ENCODE results near the gene XAB2.
A peak's percentile ranks its signal among the peaks of the same experiment; 100 is the strongest.

XAB2 gene

DNA sequence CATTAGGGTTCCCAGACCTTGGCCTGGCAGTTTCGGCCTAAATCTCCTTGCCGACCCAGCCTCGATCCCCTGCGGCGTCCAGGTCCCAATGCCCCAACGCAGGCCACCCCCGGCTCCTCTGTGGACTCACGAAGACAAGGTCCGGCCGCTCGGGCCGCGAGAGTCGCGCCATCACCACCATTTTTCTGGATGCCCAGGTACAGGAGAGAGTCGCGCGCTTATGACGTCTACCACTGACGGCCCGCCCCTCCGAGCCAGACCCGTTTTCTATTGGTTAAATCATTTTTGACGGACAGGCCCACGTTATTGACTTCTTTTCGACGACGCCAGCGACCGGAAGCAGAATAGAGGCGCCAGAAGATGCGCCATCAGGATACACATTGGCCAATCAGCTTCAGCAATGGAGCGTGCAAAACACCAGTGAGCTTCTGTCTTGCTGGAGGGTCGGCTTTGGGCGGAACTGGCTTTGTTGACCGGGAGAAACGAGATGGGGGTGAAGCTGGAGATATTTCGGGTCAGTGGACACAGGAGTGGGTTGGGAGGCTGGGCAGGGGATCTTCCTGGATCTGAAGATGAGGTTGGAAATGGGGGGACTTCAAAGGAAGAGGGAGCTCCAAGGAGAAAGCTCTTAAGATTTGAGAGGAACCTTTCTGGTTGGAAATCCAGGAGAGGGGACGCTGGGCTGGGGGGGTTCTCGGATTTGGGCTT lies at the start of gene XAB2, which contains the start of gene PET100:
TSS of gene XAB2 (minus strand) at position 199 of the 708 bp plus-strand sequence. CDS start at position 181, 18 bp downstream.
TSS of gene PET100 (plus strand) at position 447 of the 708 bp plus-strand sequence. CDS start at position 488, 41 bp downstream.
- peak; percentile 93 to 100 (median 98) for DNase-seq

DNA sequence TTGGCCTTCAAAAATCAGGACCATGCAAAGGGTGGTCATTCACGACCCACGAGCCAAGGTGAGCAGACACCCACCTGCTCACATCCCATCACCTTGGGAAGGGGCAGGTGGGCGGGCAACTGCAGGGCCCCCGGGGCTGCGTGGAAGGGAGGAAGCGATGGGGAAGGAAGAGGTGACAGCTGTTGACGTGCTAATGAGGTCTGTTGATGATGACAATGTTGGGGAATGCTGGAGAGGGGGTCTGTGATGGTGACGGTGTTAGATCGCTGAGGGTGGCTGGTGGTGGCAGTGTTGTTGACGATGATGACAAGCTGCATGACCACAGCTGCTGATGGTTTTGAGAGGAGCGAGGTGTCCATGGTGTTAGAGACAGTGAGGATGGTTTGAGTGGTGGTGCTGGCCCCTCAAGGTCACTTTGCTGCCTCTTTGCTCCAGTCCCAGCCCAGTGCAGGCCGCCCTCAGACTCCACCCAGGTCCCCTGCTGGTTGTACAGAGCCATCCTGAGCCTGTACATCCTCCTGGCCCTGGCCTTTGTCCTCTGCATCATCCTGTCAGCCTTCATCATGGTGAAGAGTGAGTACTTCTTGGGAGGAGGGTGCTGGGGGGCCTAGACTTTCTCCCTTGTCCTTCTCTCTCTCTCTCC lies 48.4 kb upstream of the XAB2 start:
- DNase-seq: no peak

GRCh38 chr19:7676854-7677253 lies 47.5 kb upstream of the XAB2 start, which contains the start of gene MCEMP1:
MCEMP1 (plus strand) TSS chr19:7677090; CDS start chr19:7677121, 31 bp downstream.
- DNase-seq: no peak

GRCh38 chr19:7676376-7676775 lies 47.0 kb upstream of the XAB2 start:
- no peak for DNase-seq

DNA sequence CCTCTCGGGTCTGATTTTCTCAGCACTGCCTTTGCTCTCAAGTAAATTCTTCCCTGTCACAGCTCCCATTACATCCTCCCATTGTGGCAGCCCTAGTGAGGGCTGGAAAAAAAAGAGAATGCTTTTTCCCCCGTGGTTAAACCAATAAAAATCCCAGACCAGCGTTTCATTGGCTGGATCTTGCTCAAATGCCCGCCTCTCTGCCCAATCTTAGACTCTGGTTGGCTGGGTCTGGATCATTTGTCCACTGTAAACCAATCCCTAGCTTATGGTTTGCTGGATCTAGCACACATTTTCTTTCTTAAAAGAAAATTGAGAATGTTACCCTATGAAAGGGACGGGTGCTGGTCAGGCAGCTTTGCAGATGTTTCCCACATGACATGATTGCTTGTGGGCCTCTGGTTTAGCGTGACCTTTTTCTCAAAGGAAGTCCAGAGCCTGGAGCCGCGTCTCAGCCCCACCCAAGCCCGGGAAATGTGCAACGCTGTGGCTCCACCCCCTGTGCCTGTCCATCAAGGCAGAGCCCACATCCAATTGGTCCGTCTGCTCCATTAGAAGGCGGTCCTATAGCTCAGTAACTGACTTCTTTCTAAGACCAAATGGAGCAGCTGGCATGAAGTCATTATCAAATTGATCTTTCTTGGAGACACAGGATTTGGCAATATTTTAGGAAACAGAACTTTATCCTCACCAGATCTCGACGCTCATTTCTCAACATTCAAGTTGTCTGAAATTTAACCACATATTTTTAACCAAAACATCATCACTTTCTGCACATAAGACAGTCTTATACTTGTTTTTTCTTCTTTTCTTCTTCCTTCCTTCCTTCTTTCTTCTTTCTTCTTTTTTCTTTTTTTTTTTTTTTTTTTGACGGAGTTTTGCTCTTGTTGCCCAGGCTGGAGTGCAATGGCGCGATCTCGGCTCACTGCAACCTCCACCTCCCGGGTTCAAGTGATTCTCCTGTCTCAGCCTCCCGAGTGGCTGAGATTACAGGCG lies 45.0 kb upstream of the XAB2 start:
- peak; percentile 6 to 71 (median 45) for DNase-seq

- DNase-seq: no peak
Observed at GRCh38 chr19:7672522-7672921, 43.2 kb upstream of the XAB2 start.

- no peak for DNase-seq
Observed at GRCh38 chr19:7670790-7671189, 41.4 kb upstream of the XAB2 start.

DNA sequence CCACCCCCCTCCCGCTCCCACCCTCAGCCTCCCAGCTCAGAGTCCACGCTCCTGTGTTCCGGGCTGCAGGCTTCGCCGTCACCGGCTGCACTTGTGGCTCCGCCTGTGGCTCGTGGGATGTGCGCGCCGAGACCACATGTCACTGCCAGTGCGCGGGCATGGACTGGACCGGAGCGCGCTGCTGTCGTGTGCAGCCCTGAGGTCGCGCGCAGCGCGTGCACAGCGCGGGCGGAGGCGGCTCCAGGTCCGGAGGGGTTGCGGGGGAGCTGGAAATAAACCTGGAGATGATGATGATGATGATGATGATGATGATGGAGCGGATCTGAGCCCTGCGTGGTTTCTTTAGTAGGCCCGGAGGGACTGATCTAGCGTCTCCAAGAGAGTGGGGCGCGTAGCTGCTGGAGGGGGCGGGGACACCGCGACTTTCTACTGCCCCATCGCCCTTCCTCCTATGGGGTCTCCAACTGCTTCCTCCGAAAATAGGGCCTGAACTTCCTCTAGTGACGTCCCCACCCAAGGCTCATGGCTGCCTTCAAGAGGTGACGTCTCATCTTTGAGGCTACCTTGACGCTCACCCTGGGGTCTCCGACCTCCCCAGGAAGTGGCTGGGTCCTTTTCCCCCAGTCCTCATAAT lies 40.9 kb upstream of the XAB2 start:
- peak in 2 of 3 experiments; percentile 24 to 42 for DNase-seq

- DNase-seq: no peak
Observed at GRCh38 chr19:7669641-7670040, 40.3 kb upstream of the XAB2 start.

GRCh38 chr19:7668842-7669241 lies 39.5 kb upstream of the XAB2 start, which contains the start of gene RETN:
RETN (plus strand) TSS chr19:7669049; CDS start chr19:7669327, 278 bp downstream.
- DNase-seq: no peak

DNA sequence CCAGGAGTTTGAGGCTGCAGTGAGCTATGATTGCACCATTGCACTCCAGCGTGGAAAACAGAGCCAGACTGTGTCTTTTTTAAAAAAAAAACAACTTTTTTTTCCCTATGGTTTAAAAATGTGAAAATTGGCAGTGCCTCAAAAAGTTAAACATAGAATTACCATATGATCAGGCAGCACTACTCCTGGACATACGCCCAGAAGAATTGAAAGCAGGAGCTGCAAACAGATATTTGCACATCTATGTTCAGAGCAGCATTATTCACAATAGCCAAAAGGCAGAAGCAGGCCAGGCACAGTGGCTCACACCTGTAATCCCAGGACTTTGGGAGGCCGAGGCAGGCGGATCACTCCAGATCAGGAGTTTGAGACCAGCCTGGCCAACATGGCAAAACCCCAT lies 35.7 kb upstream of the XAB2 start:
- no peak for DNase-seq

GRCh38 chr19:7663706-7664105 lies 34.4 kb upstream of the XAB2 start:
- no peak for DNase-seq

- no peak for DNase-seq
Observed at GRCh38 chr19:7662657-7663056, 33.3 kb upstream of the XAB2 start.

- DNase-seq: no peak
Observed at GRCh38 chr19:7661744-7662538, 32.6 kb upstream of the XAB2 start.

GRCh38 chr19:7658219-7658686 lies 28.9 kb upstream of the XAB2 start:
- peak in 2 of 3 experiments; percentile 23 to 76 for DNase-seq

- DNase-seq: no peak
Observed at GRCh38 chr19:7657131-7657751, 27.9 kb upstream of the XAB2 start.

DNA sequence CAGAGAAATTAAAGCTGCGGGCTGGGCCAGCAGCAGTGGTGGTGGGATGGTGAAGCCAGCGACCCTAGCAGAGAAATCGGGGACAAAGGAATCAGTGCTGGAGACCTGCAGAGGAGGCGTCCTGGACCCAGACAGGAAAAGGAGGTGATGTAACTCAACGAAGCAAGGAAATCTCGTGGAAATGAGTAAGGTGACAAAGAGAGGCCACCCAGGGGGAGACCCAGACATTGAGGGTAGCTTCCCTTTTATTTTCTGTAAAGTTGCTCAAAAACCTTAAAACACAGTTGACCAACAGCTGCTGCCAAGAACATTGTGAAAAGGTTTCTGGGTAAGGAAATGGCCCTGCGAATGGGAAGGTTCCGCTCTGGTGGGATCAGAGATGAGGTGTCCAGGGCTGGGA lies 26.2 kb upstream of the XAB2 start:
- DNase-seq: no peak

DNA sequence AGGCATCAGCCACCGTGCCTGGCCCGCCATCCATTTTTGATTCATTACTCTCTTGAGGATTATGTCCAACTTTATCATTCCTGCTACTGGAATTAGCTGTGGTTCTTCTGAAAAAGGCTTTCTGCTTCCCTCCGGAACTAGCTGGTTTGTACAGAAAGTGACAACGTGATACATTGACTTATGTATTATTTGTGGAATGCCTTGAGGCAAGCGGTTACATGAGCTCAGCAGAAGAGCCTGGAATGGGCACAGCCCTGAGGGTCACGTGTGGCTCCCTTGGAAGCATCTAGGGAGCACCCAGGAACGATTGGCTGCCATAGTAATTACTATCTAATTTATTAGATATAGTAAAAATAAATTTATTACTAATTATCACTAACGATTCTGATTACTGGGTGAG lies 25.1 kb upstream of the XAB2 start:
- peak in 1 of 3 experiments; percentile 4 for DNase-seq

GRCh38 chr19:7652061-7652641 lies 22.8 kb upstream of the XAB2 start:
- DNase-seq: peak; percentile 67 to 91 (median 80)

DNA sequence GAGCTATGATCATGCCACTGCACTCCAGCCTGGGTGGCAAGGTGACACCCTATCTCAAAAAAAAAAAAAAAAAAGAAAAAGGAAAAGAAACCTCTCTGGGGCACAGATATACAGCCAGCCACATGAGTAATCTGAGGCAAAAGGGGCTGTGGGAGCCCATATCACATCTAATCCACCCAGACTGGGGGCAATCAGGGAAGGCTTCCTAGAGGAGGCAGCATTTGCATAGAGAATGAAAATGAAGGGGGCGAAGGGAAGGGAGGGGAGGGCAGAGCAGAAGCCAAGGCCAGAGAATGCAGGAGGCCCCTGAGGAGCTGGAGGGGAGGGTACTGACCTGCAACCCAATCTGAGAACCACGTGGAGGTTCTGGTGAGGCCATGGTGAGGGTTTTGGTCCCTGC lies 20.8 kb upstream of the XAB2 start:
- no peak for DNase-seq
